GM19438 (cell line): ENCODE measurements around the gene KCNQ1.

Experiments used
- ATAC-seq: cut with Tn5 transposase; IDR thresholded peaks from one replicate; pipeline ENCODE4 v1.9.1; 2021; ENCODE audit warnings: low read depth; ENCODE audit not compliant: unreplicated experiment

Gene KCNQ1

GRCh38 chr11:2853997-2854560 lies 409.3 kb downstream of the KCNQ1 start:
- no peak for ATAC-seq

- ATAC-seq = no peak
Measured at GRCh38 chr11:2855162-2855561, 410.4 kb downstream of the KCNQ1 start.

- ATAC-seq = no peak
Measured at GRCh38 chr11:2857276-2857675, 412.5 kb downstream of the KCNQ1 start.

GRCh38 chr11:2857918-2858317 lies 413.1 kb downstream of the KCNQ1 start:
- no peak for ATAC-seq

GRCh38 chr11:2858995-2859698 lies 414.3 kb downstream of the KCNQ1 start:
- ATAC-seq = no peak

- ATAC-seq = no peak
Measured at GRCh38 chr11:2859699-2860037, 414.9 kb downstream of the KCNQ1 start.

- no peak for ATAC-seq
Measured at GRCh38 chr11:2860636-2861035, 415.8 kb downstream of the KCNQ1 start.

- ATAC-seq = no peak
Measured at GRCh38 chr11:2862395-2863275, 417.8 kb downstream of the KCNQ1 start.

GRCh38 chr11:2863276-2863618 lies 418.4 kb downstream of the KCNQ1 start:
- ATAC-seq = no peak

- no peak for ATAC-seq
Measured at GRCh38 chr11:2864901-2865300, 420.1 kb downstream of the KCNQ1 start.

- ATAC-seq = no peak
Measured at GRCh38 chr11:2865922-2866577, 421.2 kb downstream of the KCNQ1 start.

- no peak for ATAC-seq
Measured at GRCh38 chr11:2867142-2867541, 422.3 kb downstream of the KCNQ1 start.

GRCh38 chr11:2867722-2868505 lies 423.1 kb downstream of the KCNQ1 start:
- no peak for ATAC-seq

GRCh38 chr11:2868506-2869133 lies 423.8 kb downstream of the KCNQ1 start:
- no peak for ATAC-seq

- ATAC-seq = no peak
Measured at GRCh38 chr11:2869134-2869526, 424.3 kb downstream of the KCNQ1 start.

GRCh38 chr11:2869561-2870427 lies 425.0 kb downstream of the KCNQ1 start:
- no peak for ATAC-seq

- no peak for ATAC-seq
Measured at GRCh38 chr11:2870460-2870859, 425.7 kb downstream of the KCNQ1 start.

- ATAC-seq = no peak
Measured at GRCh38 chr11:2870969-2871680, 426.3 kb downstream of the KCNQ1 start.
